ENCODE measurements around the gene CGB3.

CGB3 gene

GRCh38 chr19:48989701-48990291, 34.3 kb downstream of the CGB3 start:
- H3K27ac ChIP-seq: no peak overlapping the region

GRCh38 chr19:48988860-48989259, 35.3 kb downstream of the CGB3 start:
- no peak for TF ChIP-seq CTCF (conservative IDR thresholded peaks at IDR 0.05)
- TF ChIP-seq ZFX (IDR thresholded peaks at IDR 0.05): no peak
- no peak overlapping the region for H3K27ac ChIP-seq

More at GRCh38 chr19:48989701-48990291, 34.3 kb downstream of the CGB3 start:
- no peak for TF ChIP-seq CTCF (conservative IDR thresholded peaks at IDR 0.05)
- TF ChIP-seq ZFX (IDR thresholded peaks at IDR 0.05): no peak

GRCh38 chr19:48988286-48988685, 35.8 kb downstream of the CGB3 start:
- TF ChIP-seq CTCF (conservative IDR thresholded peaks at IDR 0.05) (no peak), ZFX (IDR thresholded peaks at IDR 0.05) (no peak)
- no peak overlapping the region for H3K27ac ChIP-seq

GRCh38 chr19:48987323-48987722, 36.8 kb downstream of the CGB3 start:
- TF ChIP-seq ZFX (IDR thresholded peaks at IDR 0.05) (no peak), CTCF (conservative IDR thresholded peaks at IDR 0.05) (no peak)
- H3K27ac ChIP-seq: no peak overlapping the region

- TF ChIP-seq CTCF (conservative IDR thresholded peaks at IDR 0.05) (no peak), ZFX (IDR thresholded peaks at IDR 0.05) (no peak)
- H3K27ac ChIP-seq: no peak overlapping the region
Observed at GRCh38 chr19:48986211-48986610, 37.9 kb downstream of the CGB3 start.

- TF ChIP-seq CTCF (conservative IDR thresholded peaks at IDR 0.05) (no peak), ZFX (IDR thresholded peaks at IDR 0.05) (no peak)
- H3K27ac ChIP-seq: no peak overlapping the region
Observed at GRCh38 chr19:48985711-48986110, 38.4 kb downstream of the CGB3 start.

- TF ChIP-seq CTCF (conservative IDR thresholded peaks at IDR 0.05) (no peak), ZFX (IDR thresholded peaks at IDR 0.05) (no peak)
Observed at GRCh38 chr19:48982280-48982679, 41.9 kb downstream of the CGB3 start.

More at GRCh38 chr19:48982280-48982679, 41.9 kb downstream of the CGB3 start:
- H3K27ac ChIP-seq: no peak overlapping the region
